Mucosa of rectum (tissue), 2 donors: Measurements from ENCODE around the gene TAL2.

ENCODE experiments used
- H3K27ac ChIP-seq, 2 donors: one replicate each; pipeline ENCODE4 v1.7.0; 2013; ENCODE audit warnings: inconsistent platforms in 2 of 2, low read depth in 2 of 2, low read length in 2 of 2
- H3K27me3 ChIP-seq, 2 donors: one replicate each; pipeline ENCODE4 v1.7.0; 2013; ENCODE audit warnings: low read length in 2 of 2; ENCODE audit not compliant: control insufficient read depth in 2 of 2, insufficient read depth in 2 of 2
- H3K36me3 ChIP-seq, 2 donors: one replicate each; pipeline ENCODE4 v1.7.0; 2013; ENCODE audit warnings: low read length in 2 of 2; ENCODE audit not compliant: control insufficient read depth in 2 of 2, insufficient read depth in 2 of 2
- H3K4me1 ChIP-seq, 2 donors: one replicate each; pipeline ENCODE4 v1.7.0; 2013; ENCODE audit warnings: low read length in 2 of 2, mild to moderate bottlenecking in 1 of 2; ENCODE audit not compliant: control insufficient read depth in 2 of 2, insufficient read depth in 2 of 2
- H3K4me3 ChIP-seq, 2 donors: one replicate each; pipeline ENCODE4 v1.7.0; 2013; ENCODE audit warnings: low read length in 2 of 2
- H3K9ac ChIP-seq, 2 donors: one replicate each; pipeline ENCODE4 v1.7.0; 2013; ENCODE audit warnings: low read length in 2 of 2, low read depth in 1 of 2, mild to moderate bottlenecking in 1 of 2
- H3K9me3 ChIP-seq, 2 donors: one replicate each; pipeline ENCODE4 v1.7.0; 2013; ENCODE audit warnings: low read length in 2 of 2; ENCODE audit not compliant: control insufficient read depth in 2 of 2
- donor health status: healthy.
- donor health status: Normal muscosa, but diverticular disease.

TAL2 gene

DNA sequence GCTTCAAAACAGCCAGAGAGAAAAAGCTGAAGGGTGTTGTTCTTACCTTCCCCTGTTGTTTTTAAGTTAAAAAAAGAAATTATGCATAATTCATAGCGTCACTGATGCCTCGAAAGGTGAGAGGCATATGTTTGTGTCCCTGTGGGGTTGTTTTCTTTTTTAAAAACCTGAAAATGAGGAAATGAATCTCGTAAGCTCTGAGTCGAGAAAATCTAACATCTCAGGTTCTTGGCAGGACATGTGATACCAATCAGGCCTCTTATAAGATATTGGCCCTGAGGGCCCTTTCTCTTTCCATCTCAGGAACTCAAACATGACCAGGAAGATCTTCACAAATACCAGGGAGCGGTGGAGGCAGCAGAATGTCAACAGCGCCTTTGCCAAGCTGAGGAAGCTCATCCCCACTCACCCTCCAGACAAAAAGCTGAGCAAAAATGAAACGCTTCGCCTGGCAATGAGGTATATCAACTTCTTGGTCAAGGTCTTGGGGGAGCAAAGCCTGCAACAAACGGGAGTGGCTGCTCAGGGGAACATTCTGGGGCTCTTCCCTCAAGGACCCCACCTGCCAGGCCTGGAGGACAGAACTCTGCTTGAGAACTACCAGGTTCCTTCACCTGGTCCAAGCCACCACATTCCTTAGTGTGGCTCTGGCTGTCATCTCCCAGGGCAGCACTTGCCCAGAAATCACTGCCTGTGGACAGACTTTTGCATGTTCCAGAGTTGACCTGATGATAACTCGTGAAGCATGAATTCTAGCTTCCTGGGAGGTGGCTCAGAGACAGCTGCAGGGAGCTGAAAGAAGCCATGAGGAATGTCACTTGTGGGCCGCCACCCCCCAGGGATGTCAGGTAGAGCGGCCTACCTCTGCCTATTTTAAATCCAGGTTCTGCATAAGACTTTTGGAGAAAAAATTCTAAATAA is at the start of gene TAL2:
TSS of gene TAL2 (plus strand) at position 274 of the 921 bp plus-strand sequence. CDS start at position 314, 40 bp downstream.
- no peak within 1 kb of the TSS for H3K4me3 ChIP-seq
- H3K27ac ChIP-seq = no peak within 1 kb of the TSS
- H3K9me3 ChIP-seq = no peaks in the 10 kb centered on the region
- no peaks in the 10 kb centered on the region for H3K36me3 ChIP-seq
- no peak within 1 kb of the TSS for H3K9ac ChIP-seq
- peaks cover 0 to 2% of the 10 kb centered on the region in 2 donors for H3K27me3 ChIP-seq
- no peaks in the 10 kb centered on the region for H3K4me1 ChIP-seq

DNA sequence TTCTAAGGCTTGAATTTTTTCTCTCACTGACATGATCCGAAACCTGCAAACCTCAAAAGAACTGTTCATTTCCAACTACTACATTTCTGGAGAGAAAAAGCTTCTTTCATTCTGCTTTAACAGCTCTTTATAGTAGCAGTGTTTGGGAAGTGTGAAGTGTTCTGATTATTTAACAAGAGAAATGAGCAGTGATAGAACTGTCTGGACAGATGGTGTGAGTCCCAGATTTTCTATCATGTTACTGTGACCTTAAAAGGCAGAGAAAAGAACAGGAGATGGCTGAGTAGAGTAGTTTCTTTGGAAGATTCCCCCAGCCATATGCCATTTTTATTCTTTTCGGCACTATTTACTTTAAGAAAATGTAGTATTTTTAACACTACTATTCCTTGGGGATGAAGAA is 41.3 kb upstream of the TAL2 start:
- Histone ChIP-seq H3K9me3 (no peaks in the 10 kb centered on the region), H3K27me3 (no peaks in the 10 kb centered on the region), H3K27ac (no peak overlapping the region), H3K4me3 (no peak overlapping the region), H3K4me1 (no peaks in the 10 kb centered on the region), H3K36me3 (peaks cover 2 to 7% of the 10 kb centered on the region in 2 donors), H3K9ac (no peak overlapping the region)

DNA sequence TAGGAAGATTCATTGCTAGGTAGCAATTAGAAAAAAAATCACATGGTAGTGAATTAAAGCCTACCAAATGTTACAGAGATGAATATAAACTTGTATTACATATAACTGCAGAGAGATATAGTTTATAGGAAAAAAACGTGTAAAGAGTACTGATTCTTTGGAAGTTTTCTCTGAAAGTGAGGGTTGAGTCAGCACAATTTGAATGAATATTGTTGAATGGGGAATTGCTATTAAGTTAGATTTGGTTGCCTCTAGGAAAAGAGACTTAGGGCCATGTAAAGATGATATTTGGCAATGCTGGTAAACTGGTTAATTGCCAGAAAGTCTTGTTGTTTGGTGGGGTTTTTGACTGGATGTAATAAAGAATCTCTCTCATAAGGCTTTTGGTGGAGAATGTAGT is 37.2 kb upstream of the TAL2 start:
- no peaks in the 10 kb centered on the region for H3K4me1 ChIP-seq
- no peak overlapping the region for H3K9ac ChIP-seq
- no peak overlapping the region for H3K27ac ChIP-seq
- H3K9me3 ChIP-seq = no peaks in the 10 kb centered on the region
- H3K27me3 ChIP-seq = no peaks in the 10 kb centered on the region
- H3K4me3 ChIP-seq = no peak overlapping the region
- peaks cover 6 to 7% of the 10 kb centered on the region in 2 donors for H3K36me3 ChIP-seq

DNA sequence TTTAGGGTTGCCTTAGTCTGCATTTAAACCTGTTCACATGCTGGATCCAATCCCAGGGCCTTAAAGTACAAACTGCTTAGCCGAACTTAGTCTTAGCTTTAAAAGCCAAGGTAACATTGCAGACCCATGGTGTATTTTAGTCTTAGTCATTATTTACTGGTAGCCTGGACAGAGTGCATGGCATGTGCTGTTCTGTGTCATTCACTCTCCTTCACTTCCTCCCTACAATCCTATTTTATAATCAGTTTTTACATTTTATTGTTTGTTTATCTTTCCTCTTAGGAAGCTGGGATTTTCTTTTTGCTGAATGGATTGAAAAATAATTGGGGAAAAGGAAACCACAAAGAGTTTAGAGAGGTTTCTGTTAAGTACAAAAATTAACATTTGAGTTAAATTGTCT is 29.4 kb upstream of the TAL2 start:
- Histone ChIP-seq H3K9ac (no peak overlapping the region), H3K4me3 (no peak overlapping the region), H3K27ac (no peak overlapping the region), H3K4me1 (no peaks in the 10 kb centered on the region), H3K9me3 (no peaks in the 10 kb centered on the region), H3K36me3 (peaks cover under 1 to 10% of the 10 kb centered on the region in 2 donors), H3K27me3 (no peaks in the 10 kb centered on the region)

DNA sequence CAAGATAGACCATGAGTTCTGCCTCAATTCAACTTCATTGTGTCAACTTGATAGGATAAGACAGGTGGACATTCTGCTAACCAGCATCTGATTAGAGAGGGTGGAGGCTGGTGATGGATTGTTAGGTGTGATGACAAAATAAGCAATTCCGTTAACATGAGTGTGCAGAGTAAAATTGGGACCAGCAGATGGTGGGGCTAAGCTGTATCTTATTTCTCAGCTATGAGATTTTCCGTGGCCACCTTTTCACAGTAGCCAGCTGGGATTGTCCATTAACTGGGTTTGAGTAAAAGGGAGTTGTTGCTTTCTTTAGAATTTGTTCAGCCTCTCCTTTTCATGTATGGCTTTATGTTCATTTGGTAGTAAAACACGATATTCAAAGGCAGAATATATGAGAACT is 28.8 kb upstream of the TAL2 start:
- H3K36me3 ChIP-seq = peaks cover 0 to 10% of the 10 kb centered on the region in 2 donors
- H3K9ac ChIP-seq = no peak overlapping the region
- H3K9me3 ChIP-seq = no peaks in the 10 kb centered on the region
- no peak overlapping the region for H3K27ac ChIP-seq
- no peaks in the 10 kb centered on the region for H3K27me3 ChIP-seq
- no peaks in the 10 kb centered on the region for H3K4me1 ChIP-seq
- no peak overlapping the region for H3K4me3 ChIP-seq

DNA sequence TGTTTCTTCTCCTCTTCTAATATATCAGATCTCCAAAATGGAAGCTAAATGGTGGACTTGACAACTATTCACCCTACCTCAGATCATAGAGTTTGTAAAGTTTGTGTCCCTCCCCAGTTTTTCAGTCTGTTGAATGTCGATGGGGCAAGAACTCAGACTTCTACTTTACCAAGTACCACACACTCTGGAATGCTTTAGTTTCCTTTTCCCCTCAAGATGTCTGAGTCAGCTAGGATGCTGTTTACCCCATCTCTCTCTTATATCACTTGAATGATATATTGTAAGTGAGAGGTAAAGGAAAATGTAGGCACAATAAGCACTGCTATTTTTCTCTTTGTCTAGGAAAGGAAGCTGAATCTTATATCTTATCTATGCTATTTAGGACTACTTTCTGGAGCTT is 25.9 kb upstream of the TAL2 start:
- H3K27ac ChIP-seq = no peak overlapping the region
- H3K36me3 ChIP-seq = peaks cover 0 to 13% of the 10 kb centered on the region in 2 donors
- no peaks in the 10 kb centered on the region for H3K27me3 ChIP-seq
- no peak overlapping the region for H3K4me3 ChIP-seq
- H3K9me3 ChIP-seq = no peaks in the 10 kb centered on the region
- no peak overlapping the region for H3K9ac ChIP-seq
- H3K4me1 ChIP-seq = no peaks in the 10 kb centered on the region

DNA sequence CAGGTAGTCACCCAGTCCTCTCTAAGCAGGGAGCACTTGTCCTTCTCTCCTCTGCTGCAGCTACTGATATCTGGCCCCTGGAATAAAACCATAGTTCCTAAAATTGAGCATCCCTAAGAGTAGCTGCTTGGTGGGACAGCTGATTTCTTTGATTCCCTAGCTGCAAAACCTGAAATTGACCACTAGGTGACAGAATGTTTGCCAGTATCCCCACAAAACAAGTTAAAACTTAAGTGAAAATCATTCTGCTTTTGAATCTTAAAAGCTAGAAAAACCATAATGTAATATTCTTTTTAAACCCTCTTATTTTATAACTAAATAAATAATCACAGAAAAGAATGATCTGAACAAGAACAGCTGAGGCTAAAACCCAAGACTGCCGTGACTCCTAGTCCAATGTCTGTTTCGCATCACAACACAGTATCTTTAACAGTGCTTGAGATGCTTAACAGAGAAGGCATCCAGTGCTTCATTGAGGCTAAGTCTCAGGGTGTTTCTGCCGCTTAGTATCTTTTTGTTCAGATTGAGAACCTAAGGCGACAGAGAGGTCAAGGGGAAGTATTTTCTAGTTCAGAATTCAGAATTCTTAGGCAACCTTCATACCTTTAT is 24.4 kb upstream of the TAL2 start:
- Histone ChIP-seq H3K27ac (no peak overlapping the region), H3K4me3 (no peak overlapping the region), H3K36me3 (peaks cover 0 to 13% of the 10 kb centered on the region in 2 donors), H3K4me1 (no peaks in the 10 kb centered on the region), H3K9me3 (no peaks in the 10 kb centered on the region), H3K27me3 (no peaks in the 10 kb centered on the region), H3K9ac (no peak overlapping the region)

DNA sequence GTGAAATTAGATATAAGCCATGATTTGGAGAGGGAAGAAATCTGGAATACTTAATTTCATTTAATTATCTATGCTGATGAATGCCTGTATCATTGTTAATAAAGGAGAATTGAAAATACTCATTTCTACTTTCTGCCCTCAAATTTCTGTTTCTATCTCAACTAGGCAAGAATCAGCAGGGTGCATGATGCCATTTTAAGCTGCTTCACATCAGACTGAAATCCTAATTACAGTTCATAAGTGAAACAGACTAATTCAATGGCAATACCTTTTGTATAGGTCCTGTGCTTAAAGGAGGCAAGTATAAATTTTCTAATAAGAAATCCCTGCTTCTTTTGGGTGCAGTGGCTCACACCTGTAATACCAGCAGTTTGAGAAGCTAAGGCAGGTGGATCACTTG is 22.3 kb upstream of the TAL2 start:
- Histone ChIP-seq H3K9me3 (no peaks in the 10 kb centered on the region), H3K27ac (no peak overlapping the region), H3K4me1 (no peaks in the 10 kb centered on the region), H3K9ac (no peak overlapping the region), H3K4me3 (no peak overlapping the region), H3K36me3 (peaks cover 0 to 11% of the 10 kb centered on the region in 2 donors), H3K27me3 (no peaks in the 10 kb centered on the region)

DNA sequence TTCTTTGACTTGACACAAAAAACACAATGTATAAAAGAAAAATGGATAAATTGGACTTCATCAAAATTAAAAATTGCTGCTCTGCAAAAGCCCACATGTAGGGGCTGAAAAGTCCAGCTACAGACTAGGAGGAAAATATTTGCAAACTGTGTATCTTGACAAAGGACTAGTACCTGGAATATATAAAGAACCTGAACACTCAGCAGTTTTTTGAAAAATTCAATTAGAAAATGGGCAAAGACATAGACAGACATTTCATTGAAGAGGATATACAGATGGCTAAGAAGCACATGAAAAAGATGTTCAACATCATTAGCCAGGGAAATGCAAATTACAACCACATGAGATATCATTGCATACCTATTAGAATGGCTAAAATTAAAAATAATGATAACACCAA is 18.5 kb upstream of the TAL2 start:
- no peak overlapping the region for H3K27ac ChIP-seq
- H3K4me3 ChIP-seq = no peak overlapping the region
- no peaks in the 10 kb centered on the region for H3K9me3 ChIP-seq
- H3K4me1 ChIP-seq = no peaks in the 10 kb centered on the region
- H3K27me3 ChIP-seq = no peaks in the 10 kb centered on the region
- no peak overlapping the region for H3K9ac ChIP-seq
- peaks cover 0 to 2% of the 10 kb centered on the region in 2 donors for H3K36me3 ChIP-seq

DNA sequence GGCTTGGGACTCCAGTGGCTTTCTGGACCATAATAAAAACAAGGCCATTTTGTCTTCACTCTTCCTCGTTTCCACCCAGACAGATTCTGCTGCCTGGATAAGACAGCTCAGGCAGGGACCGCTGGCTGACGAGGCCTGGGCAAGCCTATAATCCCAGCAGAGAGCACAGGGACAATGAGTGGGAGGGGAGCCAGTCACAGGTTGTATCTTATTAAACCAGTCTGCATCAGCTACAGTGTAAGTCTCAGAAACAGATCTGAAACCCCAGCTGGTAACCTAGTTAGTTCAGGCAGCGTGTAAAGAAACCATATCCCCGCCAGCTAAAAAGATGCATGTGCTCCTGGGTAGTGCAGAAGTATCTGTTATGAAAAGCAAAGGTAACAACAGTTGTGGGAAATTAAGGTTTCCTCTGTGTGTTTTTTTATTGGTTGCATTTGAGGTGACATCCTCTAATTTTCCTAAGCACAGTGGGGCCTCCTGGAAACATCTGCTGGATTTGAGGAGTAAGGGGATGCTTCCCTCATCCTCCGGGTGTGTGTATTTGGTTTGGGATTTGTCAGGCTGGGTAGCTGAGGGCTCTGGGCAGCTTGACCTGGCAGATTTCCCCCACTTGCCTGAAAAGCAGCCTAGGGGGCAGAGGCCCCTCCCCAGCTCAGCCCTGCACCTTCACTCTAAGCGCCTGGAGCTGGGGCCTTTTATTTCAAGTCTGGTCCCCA is 15.2 kb upstream of the TAL2 start:
- Histone ChIP-seq H3K27me3 (no peaks in the 10 kb centered on the region), H3K4me1 (no peaks in the 10 kb centered on the region), H3K36me3 (no peaks in the 10 kb centered on the region), H3K27ac (no peak overlapping the region), H3K9me3 (no peaks in the 10 kb centered on the region), H3K9ac (no peak overlapping the region), H3K4me3 (no peak overlapping the region)
